ENCODE measurements around the gene ZNF785. TPM values are rescaled to one million over a fixed set of nuclear protein-coding genes. Genes with fewer than 3 reads are reported as not detected.

The ZNF785 gene
- total RNA-seq, 1 experiment from 2014 or later, result 16.0 TPM

GRCh38 chr16:30534368-30535105 lies 51.0 kb downstream of the ZNF785 start, which contains the start of gene ZNF747:
Gene ZNF747, minus strand, starts transcription at chr16:30534858. Its CDS starts 179 bp downstream, at chr16:30534679.
- DNase-seq (ENCODE audit: low spot score), result peak; percentile 89
- Mint-ChIP-seq H3K9me3 (no peaks in the 10 kb centered on the region), H3K36me3 (peaks cover 16% of the 10 kb centered on the region), H3K27me3 (ENCODE audit: low read depth) (no peaks in the 10 kb centered on the region), H3K4me1 (peaks cover 27% of the 10 kb centered on the region), H3K4me3 (peak within 1 kb of the TSS; percentile 95), H3K27ac (peak within 1 kb of the TSS; percentile 99)
- POLR2A ChIA-PET, result interaction anchor here (0.6 to 3.1 kb wide), 13 partner anchors 16 to 116 kb away, joined by 3 to 42 read pairs (median 4); partner anchors contain the start of genes ZNF688, ZNF689 and ZNF764
- CTCF ChIA-PET, result interaction anchor here (0.5 to 4.7 kb wide), 15 partner anchors 16 to 422 kb away, joined by 3 to 41 read pairs (median 6); partner anchors contain the start of genes DCTPP1, ZNF688, ZNF764 and ZNF785
- peak; percentile 68 for ATAC-seq
- TF ChIP-seq, protein P1, sequence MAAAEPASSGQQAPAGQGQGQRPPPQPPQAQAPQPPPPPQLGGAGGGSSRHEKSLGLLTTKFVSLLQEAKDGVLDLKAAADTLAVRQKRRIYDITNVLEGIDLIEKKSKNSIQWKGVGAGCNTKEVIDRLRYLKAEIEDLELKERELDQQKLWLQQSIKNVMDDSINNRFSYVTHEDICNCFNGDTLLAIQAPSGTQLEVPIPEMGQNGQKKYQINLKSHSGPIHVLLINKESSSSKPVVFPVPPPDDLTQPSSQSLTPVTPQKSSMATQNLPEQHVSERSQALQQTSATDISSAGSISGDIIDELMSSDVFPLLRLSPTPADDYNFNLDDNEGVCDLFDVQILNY (CRISPR knock-in tag; IDR thresholded peaks at IDR 0.05), result peak; percentile 73; the same call in 1 of the 2 replicates
- TF ChIP-seq ELF4 (CRISPR knock-in tag; IDR thresholded peaks at IDR 0.05; ENCODE audit: low read depth), result no peak
- TF ChIP-seq, protein P2, sequence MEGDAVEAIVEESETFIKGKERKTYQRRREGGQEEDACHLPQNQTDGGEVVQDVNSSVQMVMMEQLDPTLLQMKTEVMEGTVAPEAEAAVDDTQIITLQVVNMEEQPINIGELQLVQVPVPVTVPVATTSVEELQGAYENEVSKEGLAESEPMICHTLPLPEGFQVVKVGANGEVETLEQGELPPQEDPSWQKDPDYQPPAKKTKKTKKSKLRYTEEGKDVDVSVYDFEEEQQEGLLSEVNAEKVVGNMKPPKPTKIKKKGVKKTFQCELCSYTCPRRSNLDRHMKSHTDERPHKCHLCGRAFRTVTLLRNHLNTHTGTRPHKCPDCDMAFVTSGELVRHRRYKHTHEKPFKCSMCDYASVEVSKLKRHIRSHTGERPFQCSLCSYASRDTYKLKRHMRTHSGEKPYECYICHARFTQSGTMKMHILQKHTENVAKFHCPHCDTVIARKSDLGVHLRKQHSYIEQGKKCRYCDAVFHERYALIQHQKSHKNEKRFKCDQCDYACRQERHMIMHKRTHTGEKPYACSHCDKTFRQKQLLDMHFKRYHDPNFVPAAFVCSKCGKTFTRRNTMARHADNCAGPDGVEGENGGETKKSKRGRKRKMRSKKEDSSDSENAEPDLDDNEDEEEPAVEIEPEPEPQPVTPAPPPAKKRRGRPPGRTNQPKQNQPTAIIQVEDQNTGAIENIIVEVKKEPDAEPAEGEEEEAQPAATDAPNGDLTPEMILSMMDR (IDR thresholded peaks at IDR 0.05), result no peak
- TF ChIP-seq, protein P3, sequence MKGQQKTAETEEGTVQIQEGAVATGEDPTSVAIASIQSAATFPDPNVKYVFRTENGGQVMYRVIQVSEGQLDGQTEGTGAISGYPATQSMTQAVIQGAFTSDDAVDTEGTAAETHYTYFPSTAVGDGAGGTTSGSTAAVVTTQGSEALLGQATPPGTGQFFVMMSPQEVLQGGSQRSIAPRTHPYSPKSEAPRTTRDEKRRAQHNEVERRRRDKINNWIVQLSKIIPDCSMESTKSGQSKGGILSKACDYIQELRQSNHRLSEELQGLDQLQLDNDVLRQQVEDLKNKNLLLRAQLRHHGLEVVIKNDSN (CRISPR knock-in tag; IDR thresholded peaks at IDR 0.05), result 0 out of 2 replicates have a peak, but pooled peaks have one; percentile 15
- TF ChIP-seq TEAD1 (CRISPR knock-in tag; IDR thresholded peaks at IDR 0.05), result no peak
- no peak for TF ChIP-seq ZNF671 (CRISPR knock-in tag; IDR thresholded peaks at IDR 0.05)
- peak; percentile 69; the same call in 1 of the 2 replicates for TF ChIP-seq RELA (CRISPR knock-in tag; IDR thresholded peaks at IDR 0.05; ENCODE audit: borderline replicate concordance)
- TF ChIP-seq ATF6 (CRISPR knock-in tag; IDR thresholded peaks at IDR 0.05), result no peak
- no peak for TF ChIP-seq ZNF232 (CRISPR knock-in tag; IDR thresholded peaks at IDR 0.05)
- TF ChIP-seq, protein P4, sequence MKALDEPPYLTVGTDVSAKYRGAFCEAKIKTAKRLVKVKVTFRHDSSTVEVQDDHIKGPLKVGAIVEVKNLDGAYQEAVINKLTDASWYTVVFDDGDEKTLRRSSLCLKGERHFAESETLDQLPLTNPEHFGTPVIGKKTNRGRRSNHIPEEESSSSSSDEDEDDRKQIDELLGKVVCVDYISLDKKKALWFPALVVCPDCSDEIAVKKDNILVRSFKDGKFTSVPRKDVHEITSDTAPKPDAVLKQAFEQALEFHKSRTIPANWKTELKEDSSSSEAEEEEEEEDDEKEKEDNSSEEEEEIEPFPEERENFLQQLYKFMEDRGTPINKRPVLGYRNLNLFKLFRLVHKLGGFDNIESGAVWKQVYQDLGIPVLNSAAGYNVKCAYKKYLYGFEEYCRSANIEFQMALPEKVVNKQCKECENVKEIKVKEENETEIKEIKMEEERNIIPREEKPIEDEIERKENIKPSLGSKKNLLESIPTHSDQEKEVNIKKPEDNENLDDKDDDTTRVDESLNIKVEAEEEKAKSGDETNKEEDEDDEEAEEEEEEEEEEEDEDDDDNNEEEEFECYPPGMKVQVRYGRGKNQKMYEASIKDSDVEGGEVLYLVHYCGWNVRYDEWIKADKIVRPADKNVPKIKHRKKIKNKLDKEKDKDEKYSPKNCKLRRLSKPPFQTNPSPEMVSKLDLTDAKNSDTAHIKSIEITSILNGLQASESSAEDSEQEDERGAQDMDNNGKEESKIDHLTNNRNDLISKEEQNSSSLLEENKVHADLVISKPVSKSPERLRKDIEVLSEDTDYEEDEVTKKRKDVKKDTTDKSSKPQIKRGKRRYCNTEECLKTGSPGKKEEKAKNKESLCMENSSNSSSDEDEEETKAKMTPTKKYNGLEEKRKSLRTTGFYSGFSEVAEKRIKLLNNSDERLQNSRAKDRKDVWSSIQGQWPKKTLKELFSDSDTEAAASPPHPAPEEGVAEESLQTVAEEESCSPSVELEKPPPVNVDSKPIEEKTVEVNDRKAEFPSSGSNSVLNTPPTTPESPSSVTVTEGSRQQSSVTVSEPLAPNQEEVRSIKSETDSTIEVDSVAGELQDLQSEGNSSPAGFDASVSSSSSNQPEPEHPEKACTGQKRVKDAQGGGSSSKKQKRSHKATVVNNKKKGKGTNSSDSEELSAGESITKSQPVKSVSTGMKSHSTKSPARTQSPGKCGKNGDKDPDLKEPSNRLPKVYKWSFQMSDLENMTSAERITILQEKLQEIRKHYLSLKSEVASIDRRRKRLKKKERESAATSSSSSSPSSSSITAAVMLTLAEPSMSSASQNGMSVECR (CRISPR knock-in tag; IDR thresholded peaks at IDR 0.05; ENCODE audit: borderline replicate concordance), result 0 out of 2 replicates have a peak, but pooled peaks have one; percentile 70
- no peak for TF ChIP-seq AFF4 (CRISPR knock-in tag; IDR thresholded peaks at IDR 0.05; ENCODE audit: borderline replicate concordance)
- TF ChIP-seq GABPB1 (CRISPR knock-in tag; IDR thresholded peaks at IDR 0.05), result peak; percentile 7; the same call in 1 of the 2 replicates
- 0 out of 2 replicates have a peak, but pooled peaks have one; percentile 38 for TF ChIP-seq CREM (CRISPR knock-in tag; IDR thresholded peaks at IDR 0.05)
- TF ChIP-seq, protein P5, sequence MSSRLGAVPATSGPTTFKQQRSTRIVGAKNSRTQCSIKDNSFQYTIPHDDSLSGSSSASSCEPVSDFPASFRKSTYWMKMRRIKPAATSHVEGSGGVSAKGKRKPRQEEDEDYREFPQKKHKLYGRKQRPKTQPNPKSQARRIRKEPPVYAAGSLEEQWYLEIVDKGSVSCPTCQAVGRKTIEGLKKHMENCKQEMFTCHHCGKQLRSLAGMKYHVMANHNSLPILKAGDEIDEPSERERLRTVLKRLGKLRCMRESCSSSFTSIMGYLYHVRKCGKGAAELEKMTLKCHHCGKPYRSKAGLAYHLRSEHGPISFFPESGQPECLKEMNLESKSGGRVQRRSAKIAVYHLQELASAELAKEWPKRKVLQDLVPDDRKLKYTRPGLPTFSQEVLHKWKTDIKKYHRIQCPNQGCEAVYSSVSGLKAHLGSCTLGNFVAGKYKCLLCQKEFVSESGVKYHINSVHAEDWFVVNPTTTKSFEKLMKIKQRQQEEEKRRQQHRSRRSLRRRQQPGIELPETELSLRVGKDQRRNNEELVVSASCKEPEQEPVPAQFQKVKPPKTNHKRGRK (CRISPR knock-in tag; IDR thresholded peaks at IDR 0.05; ENCODE audit: borderline replicate concordance), result no peak
- TF ChIP-seq, protein P6, sequence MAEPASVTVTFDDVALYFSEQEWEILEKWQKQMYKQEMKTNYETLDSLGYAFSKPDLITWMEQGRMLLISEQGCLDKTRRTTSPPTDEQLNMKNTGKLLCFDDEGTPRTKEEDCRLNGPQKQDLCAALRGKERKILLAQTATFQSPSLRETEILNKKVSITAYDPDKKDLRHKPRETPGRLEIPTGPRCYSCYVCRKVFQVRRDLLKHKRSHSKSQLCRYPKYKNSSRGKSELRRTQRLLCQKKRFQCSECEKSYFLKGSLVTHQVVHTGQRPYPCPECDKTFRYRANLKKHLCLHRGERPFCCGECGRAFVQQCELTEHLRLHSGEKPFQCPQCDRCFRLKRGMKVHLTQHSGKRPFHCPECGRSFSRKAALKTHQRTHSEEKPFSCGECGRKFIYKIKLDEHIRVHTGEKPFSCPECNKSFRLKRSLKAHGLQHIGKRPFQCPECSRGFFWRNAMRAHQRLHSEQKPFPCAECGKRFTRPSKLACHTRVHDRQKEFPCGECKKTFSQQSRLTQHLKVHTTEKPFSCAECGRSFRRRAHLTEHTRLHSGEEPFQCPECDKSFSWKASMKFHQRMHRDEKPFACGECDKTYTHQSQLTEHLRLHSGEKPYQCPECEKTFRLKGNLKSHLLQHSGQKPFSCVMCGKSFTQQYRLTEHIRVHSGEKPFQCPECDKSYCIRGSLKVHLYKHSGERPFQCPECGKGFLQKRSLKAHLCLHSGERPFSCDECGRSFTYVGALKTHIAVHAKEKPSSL (CRISPR knock-in tag; conservative IDR thresholded peaks at IDR 0.05), result no peak
- peak; percentile 87 for TF ChIP-seq SP1 (CRISPR knock-in tag; conservative IDR thresholded peaks at IDR 0.05)
